Body of pancreas (tissue), 4 donors: ENCODE results near the gene SERPINB2.

Source experiments
- CTCF ChIP-seq, 7 experiments: fragments of 450-650 bp in 4 of 7; fragments of 200-600 bp in 3 of 7; sonication (generic) in 3 of 7; IDR thresholded peaks; one replicate each; pipeline ENCODE4 v1.5.1; 2016 to 2019; ENCODE audit warnings: antibody characterized with exemption in 7 of 7
- POLR2A ChIP-seq, 3 donors: fragments of 450-650 bp; IDR thresholded peaks; one replicate each; pipeline ENCODE4 v1.6.1; 2016; ENCODE audit warnings: antibody characterized with exemption in 3 of 3, mild to moderate bottlenecking in 2 of 3

DNA sequence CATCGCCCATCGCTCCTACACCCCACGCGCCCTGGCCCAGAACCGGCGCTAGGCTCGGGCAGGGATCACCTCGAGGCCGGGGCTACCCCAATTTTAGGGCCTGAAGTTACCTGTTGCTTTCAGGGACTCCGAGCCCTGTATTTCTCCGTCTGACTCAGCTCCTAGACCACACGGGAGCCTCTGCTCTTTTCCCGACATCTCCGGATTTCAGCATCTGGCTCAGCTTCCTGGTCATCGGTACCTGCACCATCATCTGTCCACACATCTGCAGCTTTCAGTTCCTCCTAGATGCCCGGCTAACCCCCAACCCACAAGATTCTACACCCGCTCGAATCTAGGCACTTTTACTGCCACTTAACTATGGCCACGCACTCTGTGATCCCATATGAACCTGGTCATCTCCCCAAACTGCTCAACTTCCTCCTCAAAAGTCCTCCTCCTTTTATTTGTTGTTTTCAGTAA is 49.5 kb downstream of the SERPINB2 start:
- TF ChIP-seq CTCF (IDR thresholded peaks at IDR 0.05) (no peak), POLR2A (IDR thresholded peaks at IDR 0.05) (no peak)
